ENCODE results near the gene MXD1.

DNA sequence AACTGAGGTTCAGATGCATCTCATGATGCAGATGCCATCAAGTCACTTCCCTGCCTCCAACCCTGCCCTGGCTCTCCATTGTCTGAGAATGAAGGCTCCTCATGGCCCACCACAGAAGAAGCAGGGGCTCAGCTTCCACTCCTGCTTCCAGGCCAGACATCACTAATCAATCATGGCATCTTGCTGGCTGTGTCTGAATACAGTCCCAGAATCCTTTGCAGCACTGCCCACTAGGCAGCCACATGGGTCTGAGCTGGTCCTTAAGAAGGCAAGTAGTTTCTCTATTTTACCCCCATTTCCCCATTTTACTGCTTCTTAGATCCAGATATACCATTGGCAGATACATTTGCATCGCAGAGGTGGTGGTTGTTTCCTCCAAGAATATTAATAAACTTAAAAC, 39.2 kb downstream of the MXD1 start:
- TF ChIP-seq FOXJ3 (CRISPR knock-in tag; IDR thresholded peaks at IDR 0.05) (no peak), CHD2 (IDR thresholded peaks at IDR 0.05; ENCODE audit: low read depth, low read length) (no peak), ZNF431 (CRISPR knock-in tag; IDR thresholded peaks at IDR 0.05) (no peak), NFXL1 (CRISPR knock-in tag; IDR thresholded peaks at IDR 0.05) (no peak), PHB2 (IDR thresholded peaks at IDR 0.05; ENCODE audit: low read depth) (no peak), SMC3 (conservative IDR thresholded peaks at IDR 0.05; ENCODE audit: insufficient read depth, low read depth, low read length) (no peak)
- TF ChIP-seq, protein P1, sequence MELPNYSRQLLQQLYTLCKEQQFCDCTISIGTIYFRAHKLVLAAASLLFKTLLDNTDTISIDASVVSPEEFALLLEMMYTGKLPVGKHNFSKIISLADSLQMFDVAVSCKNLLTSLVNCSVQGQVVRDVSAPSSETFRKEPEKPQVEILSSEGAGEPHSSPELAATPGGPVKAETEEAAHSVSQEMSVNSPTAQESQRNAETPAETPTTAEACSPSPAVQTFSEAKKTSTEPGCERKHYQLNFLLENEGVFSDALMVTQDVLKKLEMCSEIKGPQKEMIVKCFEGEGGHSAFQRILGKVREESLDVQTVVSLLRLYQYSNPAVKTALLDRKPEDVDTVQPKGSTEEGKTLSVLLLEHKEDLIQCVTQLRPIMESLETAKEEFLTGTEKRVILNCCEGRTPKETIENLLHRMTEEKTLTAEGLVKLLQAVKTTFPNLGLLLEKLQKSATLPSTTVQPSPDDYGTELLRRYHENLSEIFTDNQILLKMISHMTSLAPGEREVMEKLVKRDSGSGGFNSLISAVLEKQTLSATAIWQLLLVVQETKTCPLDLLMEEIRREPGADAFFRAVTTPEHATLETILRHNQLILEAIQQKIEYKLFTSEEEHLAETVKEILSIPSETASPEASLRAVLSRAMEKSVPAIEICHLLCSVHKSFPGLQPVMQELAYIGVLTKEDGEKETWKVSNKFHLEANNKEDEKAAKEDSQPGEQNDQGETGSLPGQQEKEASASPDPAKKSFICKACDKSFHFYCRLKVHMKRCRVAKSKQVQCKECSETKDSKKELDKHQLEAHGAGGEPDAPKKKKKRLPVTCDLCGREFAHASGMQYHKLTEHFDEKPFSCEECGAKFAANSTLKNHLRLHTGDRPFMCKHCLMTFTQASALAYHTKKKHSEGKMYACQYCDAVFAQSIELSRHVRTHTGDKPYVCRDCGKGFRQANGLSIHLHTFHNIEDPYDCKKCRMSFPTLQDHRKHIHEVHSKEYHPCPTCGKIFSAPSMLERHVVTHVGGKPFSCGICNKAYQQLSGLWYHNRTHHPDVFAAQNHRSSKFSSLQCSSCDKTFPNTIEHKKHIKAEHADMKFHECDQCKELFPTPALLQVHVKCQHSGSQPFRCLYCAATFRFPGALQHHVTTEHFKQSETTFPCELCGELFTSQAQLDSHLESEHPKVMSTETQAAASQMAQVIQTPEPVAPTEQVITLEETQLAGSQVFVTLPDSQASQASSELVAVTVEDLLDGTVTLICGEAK (IDR thresholded peaks at IDR 0.05) = no peak
- TF ChIP-seq, protein P1 (CRISPR knock-in tag; IDR thresholded peaks at IDR 0.05) = no peak
- TF ChIP-seq, protein P2, sequence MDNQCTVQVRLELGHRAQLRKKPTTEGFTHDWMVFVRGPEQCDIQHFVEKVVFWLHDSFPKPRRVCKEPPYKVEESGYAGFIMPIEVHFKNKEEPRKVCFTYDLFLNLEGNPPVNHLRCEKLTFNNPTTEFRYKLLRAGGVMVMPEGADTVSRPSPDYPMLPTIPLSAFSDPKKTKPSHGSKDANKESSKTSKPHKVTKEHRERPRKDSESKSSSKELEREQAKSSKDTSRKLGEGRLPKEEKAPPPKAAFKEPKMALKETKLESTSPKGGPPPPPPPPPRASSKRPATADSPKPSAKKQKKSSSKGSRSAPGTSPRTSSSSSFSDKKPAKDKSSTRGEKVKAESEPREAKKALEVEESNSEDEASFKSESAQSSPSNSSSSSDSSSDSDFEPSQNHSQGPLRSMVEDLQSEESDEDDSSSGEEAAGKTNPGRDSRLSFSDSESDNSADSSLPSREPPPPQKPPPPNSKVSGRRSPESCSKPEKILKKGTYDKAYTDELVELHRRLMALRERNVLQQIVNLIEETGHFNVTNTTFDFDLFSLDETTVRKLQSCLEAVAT (IDR thresholded peaks at IDR 0.05) = peak in 1 of 2 experiments; percentile 85; a peak in 2 of 4 replicates
- TF ChIP-seq, protein P3, sequence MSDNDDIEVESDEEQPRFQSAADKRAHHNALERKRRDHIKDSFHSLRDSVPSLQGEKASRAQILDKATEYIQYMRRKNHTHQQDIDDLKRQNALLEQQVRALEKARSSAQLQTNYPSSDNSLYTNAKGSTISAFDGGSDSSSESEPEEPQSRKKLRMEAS (CRISPR knock-in tag; IDR thresholded peaks at IDR 0.05) = no peak
- TF ChIP-seq, protein P4, sequence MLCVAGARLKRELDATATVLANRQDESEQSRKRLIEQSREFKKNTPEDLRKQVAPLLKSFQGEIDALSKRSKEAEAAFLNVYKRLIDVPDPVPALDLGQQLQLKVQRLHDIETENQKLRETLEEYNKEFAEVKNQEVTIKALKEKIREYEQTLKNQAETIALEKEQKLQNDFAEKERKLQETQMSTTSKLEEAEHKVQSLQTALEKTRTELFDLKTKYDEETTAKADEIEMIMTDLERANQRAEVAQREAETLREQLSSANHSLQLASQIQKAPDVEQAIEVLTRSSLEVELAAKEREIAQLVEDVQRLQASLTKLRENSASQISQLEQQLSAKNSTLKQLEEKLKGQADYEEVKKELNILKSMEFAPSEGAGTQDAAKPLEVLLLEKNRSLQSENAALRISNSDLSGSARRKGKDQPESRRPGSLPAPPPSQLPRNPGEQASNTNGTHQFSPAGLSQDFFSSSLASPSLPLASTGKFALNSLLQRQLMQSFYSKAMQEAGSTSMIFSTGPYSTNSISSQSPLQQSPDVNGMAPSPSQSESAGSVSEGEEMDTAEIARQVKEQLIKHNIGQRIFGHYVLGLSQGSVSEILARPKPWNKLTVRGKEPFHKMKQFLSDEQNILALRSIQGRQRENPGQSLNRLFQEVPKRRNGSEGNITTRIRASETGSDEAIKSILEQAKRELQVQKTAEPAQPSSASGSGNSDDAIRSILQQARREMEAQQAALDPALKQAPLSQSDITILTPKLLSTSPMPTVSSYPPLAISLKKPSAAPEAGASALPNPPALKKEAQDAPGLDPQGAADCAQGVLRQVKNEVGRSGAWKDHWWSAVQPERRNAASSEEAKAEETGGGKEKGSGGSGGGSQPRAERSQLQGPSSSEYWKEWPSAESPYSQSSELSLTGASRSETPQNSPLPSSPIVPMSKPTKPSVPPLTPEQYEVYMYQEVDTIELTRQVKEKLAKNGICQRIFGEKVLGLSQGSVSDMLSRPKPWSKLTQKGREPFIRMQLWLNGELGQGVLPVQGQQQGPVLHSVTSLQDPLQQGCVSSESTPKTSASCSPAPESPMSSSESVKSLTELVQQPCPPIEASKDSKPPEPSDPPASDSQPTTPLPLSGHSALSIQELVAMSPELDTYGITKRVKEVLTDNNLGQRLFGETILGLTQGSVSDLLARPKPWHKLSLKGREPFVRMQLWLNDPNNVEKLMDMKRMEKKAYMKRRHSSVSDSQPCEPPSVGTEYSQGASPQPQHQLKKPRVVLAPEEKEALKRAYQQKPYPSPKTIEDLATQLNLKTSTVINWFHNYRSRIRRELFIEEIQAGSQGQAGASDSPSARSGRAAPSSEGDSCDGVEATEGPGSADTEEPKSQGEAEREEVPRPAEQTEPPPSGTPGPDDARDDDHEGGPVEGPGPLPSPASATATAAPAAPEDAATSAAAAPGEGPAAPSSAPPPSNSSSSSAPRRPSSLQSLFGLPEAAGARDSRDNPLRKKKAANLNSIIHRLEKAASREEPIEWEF (CRISPR knock-in tag; IDR thresholded peaks at IDR 0.05) = no peak

Measured in K562 (cell line).